NCI-H1092 treated with DMSO at 0.1 percent for 48 hours (cell line): ENCODE measurements around the gene LDLRAD4.

Experiments used
- DNase-seq: peaks from one replicate; lab custom pipeline; 2025; lab: John Stamatoyannopoulos, UW

The LDLRAD4 gene

GRCh38 chr18:13406736-13407135 lies 188.2 kb downstream of the LDLRAD4 start:
- DNase-seq = no peak

GRCh38 chr18:13407484-13407883 lies 188.9 kb downstream of the LDLRAD4 start:
- no peak for DNase-seq

- no peak for DNase-seq
Measured at GRCh38 chr18:13409026-13409425, 190.5 kb downstream of the LDLRAD4 start.

- DNase-seq = no peak
Measured at GRCh38 chr18:13409997-13410396, 191.4 kb downstream of the LDLRAD4 start.

- no peak for DNase-seq
Measured at GRCh38 chr18:13410471-13410870, 191.9 kb downstream of the LDLRAD4 start.

GRCh38 chr18:13412017-13412416 lies 193.5 kb downstream of the LDLRAD4 start:
- DNase-seq = no peak

GRCh38 chr18:13412901-13413300 lies 194.3 kb downstream of the LDLRAD4 start:
- DNase-seq = no peak

- DNase-seq = no peak
Measured at GRCh38 chr18:13414102-13414501, 195.5 kb downstream of the LDLRAD4 start.

- DNase-seq = no peak
Measured at GRCh38 chr18:13414521-13414920, 196.0 kb downstream of the LDLRAD4 start.

- no peak for DNase-seq
Measured at GRCh38 chr18:13415736-13416135, 197.2 kb downstream of the LDLRAD4 start.

GRCh38 chr18:13416208-13416607 lies 197.6 kb downstream of the LDLRAD4 start:
- DNase-seq = no peak

GRCh38 chr18:13416848-13417247 lies 198.3 kb downstream of the LDLRAD4 start:
- DNase-seq = no peak

- no peak for DNase-seq
Measured at GRCh38 chr18:13418013-13418710, 199.6 kb downstream of the LDLRAD4 start.

- DNase-seq = no peak
Measured at GRCh38 chr18:13420969-13421686, 202.6 kb downstream of the LDLRAD4 start.

GRCh38 chr18:13422541-13423147 lies 204.1 kb downstream of the LDLRAD4 start:
- no peak for DNase-seq

- DNase-seq = no peak
Measured at GRCh38 chr18:13423352-13423751, 204.8 kb downstream of the LDLRAD4 start.

- no peak for DNase-seq
Measured at GRCh38 chr18:13424363-13424762, 205.8 kb downstream of the LDLRAD4 start.

GRCh38 chr18:13425357-13426091 lies 207.0 kb downstream of the LDLRAD4 start:
- DNase-seq = no peak

- DNase-seq = no peak
Measured at GRCh38 chr18:13427354-13427753, 208.8 kb downstream of the LDLRAD4 start.

- no peak for DNase-seq
Measured at GRCh38 chr18:13428319-13428718, 209.8 kb downstream of the LDLRAD4 start.

GRCh38 chr18:13429016-13429415 lies 210.5 kb downstream of the LDLRAD4 start:
- no peak for DNase-seq

- no peak for DNase-seq
Measured at GRCh38 chr18:13429884-13430510, 211.4 kb downstream of the LDLRAD4 start.
